ENCODE data around the gene DOCK4. TPM values are rescaled to one million over a fixed set of nuclear protein-coding genes. Genes with fewer than 3 reads are reported as not detected.

DOCK4 gene
- polyA plus RNA-seq, 1 donor (not counting 4 experiments of a cell fraction or from before 2014, with no cell fraction given) = 13.9 TPM

GRCh38 chr7:112185005-112185834, 21.0 kb downstream of the DOCK4 start:
- Histone ChIP-seq H3K27me3 (ENCODE audit: control insufficient read depth, extremely low read depth, insufficient read depth, low read length) (no peaks in the 10 kb centered on the region), H3K4me1 (ENCODE audit: control insufficient read depth, extremely low read depth, insufficient read depth, low read length) (peaks cover 15% of the 10 kb centered on the region), H3K27ac (ENCODE audit: control insufficient read depth, insufficient read depth, low read length) (no peak overlapping the region), H3K9me1 (ENCODE audit: control insufficient read depth, extremely low read depth, insufficient read depth, low read length) (no peaks in the 10 kb centered on the region), H3K79me2 (ENCODE audit: control insufficient read depth, insufficient read depth, low read length) (peaks cover 77% of the 10 kb centered on the region), H3K4me3 (ENCODE audit: control insufficient read depth in 2 of 3, extremely low read depth in 1 of 3, insufficient read depth in 2 of 3, low read depth in 1 of 3, low read length in 3 of 3) (no peak overlapping the region), H3K36me3 (ENCODE audit: control insufficient read depth in 2 of 2, extremely low read depth in 1 of 2, insufficient read depth in 2 of 2, low read length in 2 of 2) (no peaks in the 10 kb centered on the region), H2AFZ (ENCODE audit: control insufficient read depth, low read length) (no peak overlapping the region), H4K20me1 (ENCODE audit: control insufficient read depth, extremely low read depth, insufficient read depth, low read length) (no peaks in the 10 kb centered on the region), H3K9ac (ENCODE audit: control insufficient read depth, extremely low read depth, insufficient read depth, low read length) (no peak overlapping the region), H3K9me3 (ENCODE audit: control insufficient read depth, low read depth, low read length) (no peaks in the 10 kb centered on the region), H3K4me2 (ENCODE audit: control insufficient read depth, extremely low read depth, insufficient read depth, low read depth, low read length) (no peak overlapping the region)
- no peak for TF ChIP-seq EZH2 (IDR thresholded peaks at IDR 0.05; ENCODE audit: low read length)
- TF ChIP-seq, protein P1, sequence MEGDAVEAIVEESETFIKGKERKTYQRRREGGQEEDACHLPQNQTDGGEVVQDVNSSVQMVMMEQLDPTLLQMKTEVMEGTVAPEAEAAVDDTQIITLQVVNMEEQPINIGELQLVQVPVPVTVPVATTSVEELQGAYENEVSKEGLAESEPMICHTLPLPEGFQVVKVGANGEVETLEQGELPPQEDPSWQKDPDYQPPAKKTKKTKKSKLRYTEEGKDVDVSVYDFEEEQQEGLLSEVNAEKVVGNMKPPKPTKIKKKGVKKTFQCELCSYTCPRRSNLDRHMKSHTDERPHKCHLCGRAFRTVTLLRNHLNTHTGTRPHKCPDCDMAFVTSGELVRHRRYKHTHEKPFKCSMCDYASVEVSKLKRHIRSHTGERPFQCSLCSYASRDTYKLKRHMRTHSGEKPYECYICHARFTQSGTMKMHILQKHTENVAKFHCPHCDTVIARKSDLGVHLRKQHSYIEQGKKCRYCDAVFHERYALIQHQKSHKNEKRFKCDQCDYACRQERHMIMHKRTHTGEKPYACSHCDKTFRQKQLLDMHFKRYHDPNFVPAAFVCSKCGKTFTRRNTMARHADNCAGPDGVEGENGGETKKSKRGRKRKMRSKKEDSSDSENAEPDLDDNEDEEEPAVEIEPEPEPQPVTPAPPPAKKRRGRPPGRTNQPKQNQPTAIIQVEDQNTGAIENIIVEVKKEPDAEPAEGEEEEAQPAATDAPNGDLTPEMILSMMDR (optimal IDR thresholded peaks at IDR 0.05 in 1 of 3, IDR thresholded peaks at IDR 0.05 in 1 of 3, conservative IDR thresholded peaks at IDR 0.05 in 1 of 3; ENCODE audit: extremely low read depth in 1 of 3, insufficient read depth in 2 of 3, low read length in 3 of 3) = no peak
- dilution Hi-C loops (cut with MboI; ENCODE audit: extremely low pct_ligation_motif_present, low sequenced_read_pairs) = no loop called here
- DNase-seq (ENCODE audit: low read depth, low spot score) (no peak), FAIRE-seq (no peak)

DNA sequence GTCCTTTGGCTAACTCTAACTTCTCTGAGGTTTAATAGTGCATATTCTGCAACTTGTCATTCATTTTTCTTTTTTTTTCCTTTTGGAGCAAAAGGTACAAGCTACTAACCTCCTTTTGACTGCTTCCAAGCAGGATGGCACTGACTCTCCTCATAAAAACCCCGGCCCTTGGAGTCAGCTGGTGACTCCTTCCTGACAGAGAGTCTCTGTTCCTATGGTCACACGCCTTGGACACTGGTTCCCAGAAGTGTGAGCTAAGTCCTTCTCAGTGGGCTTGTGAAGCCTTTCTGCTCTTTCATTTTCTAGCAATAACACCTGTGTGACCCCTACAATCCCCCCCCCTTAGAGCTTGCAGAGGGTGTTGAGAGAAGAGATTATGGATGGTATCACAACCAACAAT, 21.7 kb downstream of the DOCK4 start:
- no peak for TF ChIP-seq EZH2 (IDR thresholded peaks at IDR 0.05; ENCODE audit: low read length)
- TF ChIP-seq, protein P1 (optimal IDR thresholded peaks at IDR 0.05 in 1 of 3, IDR thresholded peaks at IDR 0.05 in 1 of 3, conservative IDR thresholded peaks at IDR 0.05 in 1 of 3; ENCODE audit: extremely low read depth in 1 of 3, insufficient read depth in 2 of 3, low read length in 3 of 3) = no peak
- no peaks in the 10 kb centered on the region for H3K36me3 ChIP-seq (ENCODE audit: control insufficient read depth in 2 of 2, extremely low read depth in 1 of 2, insufficient read depth in 2 of 2, low read length in 2 of 2)
- no peak overlapping the region for H2AFZ ChIP-seq (ENCODE audit: control insufficient read depth, low read length)
- H3K27ac ChIP-seq (ENCODE audit: control insufficient read depth, insufficient read depth, low read length) = no peak overlapping the region
- H3K9me3 ChIP-seq (ENCODE audit: control insufficient read depth, low read depth, low read length) = no peaks in the 10 kb centered on the region
- dilution Hi-C loops (cut with MboI; ENCODE audit: extremely low pct_ligation_motif_present, low sequenced_read_pairs) = no loop called here
- H3K9ac ChIP-seq (ENCODE audit: control insufficient read depth, extremely low read depth, insufficient read depth, low read length) = no peak overlapping the region
- H3K27me3 ChIP-seq (ENCODE audit: control insufficient read depth, extremely low read depth, insufficient read depth, low read length) = no peaks in the 10 kb centered on the region
- peaks cover 11% of the 10 kb centered on the region for H3K4me1 ChIP-seq (ENCODE audit: control insufficient read depth, extremely low read depth, insufficient read depth, low read length)
- H3K79me2 ChIP-seq (ENCODE audit: control insufficient read depth, insufficient read depth, low read length) = peaks cover 73% of the 10 kb centered on the region
- DNase-seq (ENCODE audit: low read depth, low spot score) (no peak), FAIRE-seq (no peak)
- no peak overlapping the region for H3K4me2 ChIP-seq (ENCODE audit: control insufficient read depth, extremely low read depth, insufficient read depth, low read depth, low read length)
- no peaks in the 10 kb centered on the region for H4K20me1 ChIP-seq (ENCODE audit: control insufficient read depth, extremely low read depth, insufficient read depth, low read length)
- H3K4me3 ChIP-seq (ENCODE audit: control insufficient read depth in 2 of 3, extremely low read depth in 1 of 3, insufficient read depth in 2 of 3, low read depth in 1 of 3, low read length in 3 of 3) = no peak overlapping the region
- no peaks in the 10 kb centered on the region for H3K9me1 ChIP-seq (ENCODE audit: control insufficient read depth, extremely low read depth, insufficient read depth, low read length)
